CD4-positive, alpha-beta T cell (primary cell): ENCODE data around the gene STK24. TPM values are rescaled to one million over a fixed set of nuclear protein-coding genes. Genes with fewer than 3 reads are reported as not detected.
"Not testable (repeated sequence)": the region's sequence is repeated elsewhere in the genome, so short reads cannot be mapped to it uniquely, and the experiment has no call there.

Experiments
- ATAC-seq: fragments of 200-7000 bp; cut with Tn5 transposase; one replicate; pipeline ENCODE4 v1.10.0; 2022; ENCODE audit warnings: mild to moderate bottlenecking; ENCODE audit not compliant: poor library complexity
- CTCF ChIA-PET: fragments of 350-600 bp; sonication (Branson Sonifier 250); formaldehyde crosslinking; loops from one replicate; lab custom pipeline; 2021; ENCODE audit warnings: antibody characterized with exemption, inconsistent platforms; lab: Charles Lee
- POLR2A ChIA-PET: fragments of 350-600 bp; sonication (Branson Sonifier 250); formaldehyde crosslinking; loops from one replicate; lab custom pipeline; 2021; ENCODE audit warnings: antibody characterized with exemption, inconsistent platforms; lab: Charles Lee
- DNase-seq, 14 experiments: peaks; one replicate each; pipeline ENCODE4 v3.0.0-alpha.2; 2013 to 2020; ENCODE audit warnings: mixed read lengths in 2 of 14
- H3K27ac ChIP-seq, 2 donors: one replicate each; pipeline versions ENCODE4 v1.5.1 to v1.7.0; 2013; ENCODE audit warnings: low read length in 2 of 2, low read depth in 1 of 2, mild to moderate bottlenecking in 1 of 2
- H3K27me3 ChIP-seq, 2 experiments: 1 replicate in 1 of 2; 2 replicates in 1 of 2; pipeline versions ENCODE4 v1.6.1 to v1.7.0; 2013; ENCODE audit warnings: low read length in 2 of 2, control low read depth in 1 of 2, mild to moderate bottlenecking in 1 of 2, moderate library complexity in 1 of 2; ENCODE audit not compliant: insufficient read depth in 2 of 2, control insufficient read depth in 1 of 2
- H3K36me3 ChIP-seq: one replicate; pipeline ENCODE4 v1.6.1; 2013; ENCODE audit warnings: low read length, control low read depth; ENCODE audit not compliant: insufficient read depth
- H3K4me1 ChIP-seq: one replicate; pipeline ENCODE4 v1.6.1; 2013; ENCODE audit warnings: low read length, control low read depth; ENCODE audit not compliant: insufficient read depth
- H3K4me3 ChIP-seq: one replicate; pipeline ENCODE4 v1.5.1; 2013; ENCODE audit warnings: mild to moderate bottlenecking, low read length, moderate library complexity
- H3K9me3 ChIP-seq, 2 experiments: 1 replicate in 1 of 2; 2 replicates in 1 of 2; pipeline versions ENCODE4 v1.6.1 to v1.7.0; 2013; ENCODE audit warnings: low read length in 2 of 2, mild to moderate bottlenecking in 2 of 2, control low read depth in 1 of 2, moderate library complexity in 1 of 2; ENCODE audit not compliant: control insufficient read depth in 1 of 2, insufficient read depth in 1 of 2
- H3K27ac Mint-ChIP-seq: one replicate; pipeline ENCODE4 v1.8.0; 2020; ENCODE audit warnings: mixed read lengths
- H3K27me3 Mint-ChIP-seq: one replicate; pipeline ENCODE4 v1.8.0; 2021; ENCODE audit warnings: mixed read lengths
- H3K36me3 Mint-ChIP-seq: one replicate; pipeline ENCODE4 v1.8.0; 2021; ENCODE audit warnings: low read depth, mixed read lengths
- H3K4me1 Mint-ChIP-seq: one replicate; pipeline ENCODE4 v1.8.0; 2021; ENCODE audit warnings: low read depth, mixed read lengths
- H3K4me3 Mint-ChIP-seq: one replicate; pipeline ENCODE4 v1.8.0; 2020; ENCODE audit warnings: mild to moderate bottlenecking, mixed read lengths
- H3K9me3 Mint-ChIP-seq: one replicate; pipeline ENCODE4 v1.8.0; 2020; ENCODE audit warnings: mixed read lengths
- intact Hi-C, 2 experiments: fragments of 100-400 bp; cut with DNase I in 1 of 2; cut with micrococcal nuclease in 1 of 2; formaldehyde crosslinking; loops; one replicate each; pipeline versions ENCODE4 v1.15.1 to v1.9.0; 2023 to 2025; cut with DNase I, micrococcal nuclease
- total RNA-seq, 174 experiments: library from RNA in 2 of 174; stranded (reverse) in 2 of 174; gene quantifications; one replicate each; pipeline ENCODE4 v1.2.3 and lab custom pipeline; 2021 to 2026
- TF ChIP-seq, protein P1 (sequence below): fragments of 200-600 bp; IDR thresholded peaks from one replicate; pipeline ENCODE4 v1.8.0; 2022; ENCODE audit warnings: antibody characterized with exemption, mild to moderate bottlenecking

Gene STK24
- total RNA-seq, 2 experiments from 2014 or later, result 82.3 to 85.2 TPM

DNA sequence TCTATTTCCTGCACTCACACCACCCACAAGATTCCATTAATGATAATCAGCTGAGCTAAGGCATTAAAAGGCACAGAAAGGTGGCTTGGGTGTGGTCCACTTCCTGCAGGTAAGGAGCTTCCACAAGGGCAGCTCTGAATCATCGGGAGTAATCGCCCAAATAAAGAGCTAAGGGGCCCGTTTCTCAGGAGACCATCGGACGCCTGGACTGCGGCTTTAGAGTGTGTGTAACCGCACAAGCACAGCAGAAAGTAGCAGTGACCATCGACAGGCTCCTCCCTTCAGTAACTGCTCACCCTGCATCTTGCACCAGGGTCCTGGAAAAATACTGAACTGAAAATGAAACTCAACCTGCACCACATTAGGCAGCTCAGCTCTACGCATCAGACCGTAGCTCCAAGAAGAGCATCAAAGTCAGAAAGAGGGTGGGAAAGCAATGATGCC is 6.0 kb downstream of the STK24 start:
- no peaks in the 10 kb centered on the region for H3K9me3 Mint-ChIP-seq
- H3K27me3 ChIP-seq, result no peaks in the 10 kb centered on the region
- H3K27ac Mint-ChIP-seq, result peak overlapping the region; percentile 93
- H3K4me1 ChIP-seq, result peaks cover 69% of the 10 kb centered on the region
- ChIA-PET POLR2A (interaction anchor here (0.6 to 3.3 kb wide), 12 partner anchors 8 to 1137 kb away, joined by 3 to 16 read pairs (median 6); partner anchors contain the start of gene RAP2A), CTCF (interaction anchor here (1.0 to 1.5 kb wide), 4 partner anchors 25 to 125 kb away, joined by 3 to 5 read pairs (median 4); no protein-coding TSS in a partner anchor)
- H3K27me3 Mint-ChIP-seq, result no peaks in the 10 kb centered on the region
- TF ChIP-seq, protein P1, sequence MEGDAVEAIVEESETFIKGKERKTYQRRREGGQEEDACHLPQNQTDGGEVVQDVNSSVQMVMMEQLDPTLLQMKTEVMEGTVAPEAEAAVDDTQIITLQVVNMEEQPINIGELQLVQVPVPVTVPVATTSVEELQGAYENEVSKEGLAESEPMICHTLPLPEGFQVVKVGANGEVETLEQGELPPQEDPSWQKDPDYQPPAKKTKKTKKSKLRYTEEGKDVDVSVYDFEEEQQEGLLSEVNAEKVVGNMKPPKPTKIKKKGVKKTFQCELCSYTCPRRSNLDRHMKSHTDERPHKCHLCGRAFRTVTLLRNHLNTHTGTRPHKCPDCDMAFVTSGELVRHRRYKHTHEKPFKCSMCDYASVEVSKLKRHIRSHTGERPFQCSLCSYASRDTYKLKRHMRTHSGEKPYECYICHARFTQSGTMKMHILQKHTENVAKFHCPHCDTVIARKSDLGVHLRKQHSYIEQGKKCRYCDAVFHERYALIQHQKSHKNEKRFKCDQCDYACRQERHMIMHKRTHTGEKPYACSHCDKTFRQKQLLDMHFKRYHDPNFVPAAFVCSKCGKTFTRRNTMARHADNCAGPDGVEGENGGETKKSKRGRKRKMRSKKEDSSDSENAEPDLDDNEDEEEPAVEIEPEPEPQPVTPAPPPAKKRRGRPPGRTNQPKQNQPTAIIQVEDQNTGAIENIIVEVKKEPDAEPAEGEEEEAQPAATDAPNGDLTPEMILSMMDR, result no peak
- intact Hi-C loops, result loop anchor here (1.0 to 5.0 kb wide), 3 partner anchors 10 to 59 kb away; no protein-coding TSS in a partner anchor
- peak in 7 of 14 experiments; percentile 21 to 80 (median 52) for DNase-seq
- no peaks in the 10 kb centered on the region for H3K36me3 ChIP-seq
- H3K4me3 ChIP-seq, result peak overlapping the region; percentile 59
- peaks cover 99% of the 10 kb centered on the region for H3K4me1 Mint-ChIP-seq
- peak; percentile 59 for ATAC-seq
- H3K36me3 Mint-ChIP-seq, result peaks cover 9% of the 10 kb centered on the region
- H3K27ac ChIP-seq, result peak overlapping the region; percentile 55 to 71
- H3K4me3 Mint-ChIP-seq, result peak overlapping the region; percentile 92
- no peaks in the 10 kb centered on the region for H3K9me3 ChIP-seq

DNA sequence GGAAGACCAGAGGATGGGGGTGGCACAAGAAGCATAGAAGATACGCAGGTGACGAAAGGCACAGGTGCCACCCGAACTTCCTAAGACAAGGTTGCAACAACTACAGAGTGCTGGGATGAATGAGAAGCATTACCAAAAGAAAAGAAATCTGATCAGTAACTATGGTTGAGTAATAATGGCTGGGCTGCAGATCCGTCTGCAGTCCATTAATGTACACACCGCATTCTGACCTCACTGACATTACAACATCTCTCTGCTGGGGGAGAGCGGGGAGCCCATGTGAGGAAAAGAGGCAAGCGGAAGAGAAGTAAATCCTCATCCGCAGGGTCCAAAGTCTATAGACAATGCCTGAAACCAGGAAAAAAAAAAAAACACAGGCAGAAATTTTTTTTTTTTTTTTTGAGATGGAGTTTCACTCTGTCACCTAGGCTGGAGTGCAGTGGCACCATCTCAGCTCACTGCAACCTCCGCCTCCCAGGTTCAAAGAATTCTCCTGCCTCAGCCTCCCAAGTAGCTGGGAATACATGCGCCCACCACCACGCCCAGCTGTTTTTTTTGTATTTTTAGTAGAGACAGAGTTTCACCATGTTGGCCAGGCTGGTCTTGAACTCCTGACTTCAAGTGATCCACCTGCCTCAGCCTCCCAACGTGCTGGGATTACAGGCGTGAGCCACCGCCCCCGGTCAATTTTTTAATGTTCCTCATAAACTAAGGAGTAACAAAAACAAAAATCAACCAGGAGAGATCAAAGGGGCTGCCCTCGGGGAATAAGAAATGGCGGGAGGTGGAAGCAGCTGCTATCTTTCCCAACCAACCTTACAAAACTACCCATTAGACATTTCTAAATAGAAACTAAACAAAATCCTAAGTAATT is 7.2 kb downstream of the STK24 start:
- H3K9me3 ChIP-seq, H3K36me3 ChIP-seq, ATAC-seq, H3K9me3 Mint-ChIP-seq, CTCF ChIA-PET, H3K27me3 Mint-ChIP-seq, H3K27me3 ChIP-seq, H3K36me3 Mint-ChIP-seq: not testable (repeated sequence)
- peak in 2 of 14 experiments; percentile 51 to 56 for DNase-seq
- peak overlapping the region; percentile 93 for H3K27ac Mint-ChIP-seq
- peak overlapping the region; percentile 55 to 71 for H3K27ac ChIP-seq
- H3K4me1 Mint-ChIP-seq, result peaks cover 99% of the 10 kb centered on the region
- intact Hi-C loops, result loop anchor here (1.0 to 10.0 kb wide), 4 partner anchors 8 to 505 kb away; no protein-coding TSS in a partner anchor
- H3K4me3 Mint-ChIP-seq, result peak overlapping the region; percentile 92
- H3K4me3 ChIP-seq, result peak overlapping the region; percentile 59
- POLR2A ChIA-PET, result interaction anchor here (1.9 to 2.3 kb wide), 3 partner anchors 11 to 94 kb away, joined by 6 to 13 read pairs (median 8); no protein-coding TSS in a partner anchor
- H3K4me1 ChIP-seq, result peaks cover 79% of the 10 kb centered on the region

DNA sequence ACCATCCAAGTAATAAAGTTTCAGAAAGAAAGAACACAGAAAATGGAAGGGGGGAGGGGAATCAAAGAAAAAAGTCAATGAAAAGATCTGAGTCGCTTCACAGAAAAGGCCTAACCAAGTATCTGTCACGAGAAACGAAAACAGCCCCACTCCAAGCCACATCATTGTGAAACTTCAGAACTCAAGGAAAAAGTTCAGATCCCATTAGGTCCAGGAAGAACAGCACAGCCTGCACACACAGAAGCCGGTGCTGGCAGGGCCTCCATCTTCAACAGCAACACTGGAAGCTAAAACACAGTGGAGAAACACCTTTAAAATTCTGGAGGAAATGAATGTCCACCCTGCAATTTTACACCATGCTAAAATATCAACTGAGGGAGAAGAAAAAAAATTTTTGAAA is 8.0 kb downstream of the STK24 start:
- no peaks in the 10 kb centered on the region for H3K9me3 ChIP-seq
- no peaks in the 10 kb centered on the region for H3K36me3 ChIP-seq
- ATAC-seq (no peak), DNase-seq (no peak)
- Mint-ChIP-seq H3K4me3 (peak overlapping the region; percentile 72), H3K27me3 (no peaks in the 10 kb centered on the region), H3K36me3 (no peaks in the 10 kb centered on the region), H3K27ac (peak overlapping the region; percentile 93), H3K9me3 (no peaks in the 10 kb centered on the region), H3K4me1 (peaks cover 99% of the 10 kb centered on the region)
- CTCF ChIA-PET, result interaction anchor here (1.1 kb wide), 1 partner anchor 102 kb away, joined by 3 read pairs; no protein-coding TSS in a partner anchor
- no peaks in the 10 kb centered on the region for H3K27me3 ChIP-seq
- intact Hi-C loops, result loop anchor here in 1 of 2 experiments (10.0 kb wide), 1 partner anchor 506 kb away; no protein-coding TSS in a partner anchor
- peak overlapping the region; percentile 18 to 58 for H3K27ac ChIP-seq
- peaks cover 82% of the 10 kb centered on the region for H3K4me1 ChIP-seq
- H3K4me3 ChIP-seq, result no peak overlapping the region
- TF ChIP-seq, protein P1, result no peak
- POLR2A ChIA-PET, result interaction anchor here (4.2 kb wide), 1 partner anchor 7 kb away, joined by 24 read pairs; the partner anchor contains the start of gene STK24
